ENCODE results near the gene MCM10. TPM values are rescaled to one million over a fixed set of nuclear protein-coding genes. Genes with fewer than 3 reads are reported as not detected.
A peak's percentile ranks its signal among the peaks of the same experiment; 100 is the strongest.

Gene MCM10
- total and polyA plus RNA-seq, 2 experiments from 2014 or later, result 38.2 to 43.0 TPM

GRCh38 chr10:13247246-13247645 is 85.9 kb downstream of the MCM10 start (continued):
- TF ChIP-seq ETS1 (IDR thresholded peaks at IDR 0.05), result no peak

- no peaks in the 10 kb centered on the region for H3K27me3 Mint-ChIP-seq (ENCODE audit: insufficient read depth, low read depth, poor library complexity)
These were observed 86.4 kb downstream of the MCM10 start for GRCh38 chr10:13247784-13248183.

GRCh38 chr10:13253726-13254125 is 92.4 kb downstream of the MCM10 start:
- no peak overlapping the region for H3K4me3 ChIP-seq
- H3K9me2 ChIP-seq (ENCODE audit: insufficient read depth), result no peaks in the 10 kb centered on the region
- peaks cover 4% of the 10 kb centered on the region; the same call in 2 of the 3 replicates for H3K4me1 Mint-ChIP-seq
- no peak overlapping the region for H3K4me3 Mint-ChIP-seq
- H4K20me1 ChIP-seq (replicated peaks; ENCODE audit: insufficient read depth), result no peaks in the 10 kb centered on the region
- no peaks in the 10 kb centered on the region for H3K27me3 ChIP-seq (ENCODE audit: insufficient read depth)
- H3K9me3 Mint-ChIP-seq, result peaks cover 11% of the 10 kb centered on the region
- H3K27ac ChIP-seq (ENCODE audit: low read depth), result no peak overlapping the region
- H3K36me3 ChIP-seq (ENCODE audit: insufficient read depth), result no peaks in the 10 kb centered on the region
- ATAC-seq, result no peak
- H2AFZ ChIP-seq, result peak overlapping the region; percentile 75; the same call in 1 of the 2 replicates
- peaks cover 1% of the 10 kb centered on the region for H3K27me3 Mint-ChIP-seq (ENCODE audit: insufficient read depth, low read depth, poor library complexity)
- no peak for DNase-seq (ENCODE audit: low spot score)
- no peaks in the 10 kb centered on the region for H3K4me1 ChIP-seq (ENCODE audit: insufficient read depth)
- no peak overlapping the region for H3K27ac Mint-ChIP-seq
- peaks cover 6% of the 10 kb centered on the region; the same call in 1 of the 3 replicates for H3K36me3 Mint-ChIP-seq (ENCODE audit: low read depth)
- no peak overlapping the region for H3K4me2 ChIP-seq
- H3K79me2 ChIP-seq (replicated peaks; ENCODE audit: insufficient read depth), result no peaks in the 10 kb centered on the region
- H3F3A ChIP-seq (replicated peaks; ENCODE audit: low read depth), result no peaks in the 10 kb centered on the region
- no peak for TF ChIP-seq STAT1 (IDR thresholded peaks at IDR 0.05; ENCODE audit: unreplicated experiment)
- TF ChIP-seq NANOG (IDR thresholded peaks at IDR 0.05; ENCODE audit: borderline replicate concordance), result no peak
- no peak for TF ChIP-seq EZH2 (IDR thresholded peaks at IDR 0.05; ENCODE audit: low read depth, unreplicated experiment)
- TF ChIP-seq JUNB (IDR thresholded peaks at IDR 0.05; ENCODE audit: unreplicated experiment), result no peak
- TF ChIP-seq, protein P1, sequence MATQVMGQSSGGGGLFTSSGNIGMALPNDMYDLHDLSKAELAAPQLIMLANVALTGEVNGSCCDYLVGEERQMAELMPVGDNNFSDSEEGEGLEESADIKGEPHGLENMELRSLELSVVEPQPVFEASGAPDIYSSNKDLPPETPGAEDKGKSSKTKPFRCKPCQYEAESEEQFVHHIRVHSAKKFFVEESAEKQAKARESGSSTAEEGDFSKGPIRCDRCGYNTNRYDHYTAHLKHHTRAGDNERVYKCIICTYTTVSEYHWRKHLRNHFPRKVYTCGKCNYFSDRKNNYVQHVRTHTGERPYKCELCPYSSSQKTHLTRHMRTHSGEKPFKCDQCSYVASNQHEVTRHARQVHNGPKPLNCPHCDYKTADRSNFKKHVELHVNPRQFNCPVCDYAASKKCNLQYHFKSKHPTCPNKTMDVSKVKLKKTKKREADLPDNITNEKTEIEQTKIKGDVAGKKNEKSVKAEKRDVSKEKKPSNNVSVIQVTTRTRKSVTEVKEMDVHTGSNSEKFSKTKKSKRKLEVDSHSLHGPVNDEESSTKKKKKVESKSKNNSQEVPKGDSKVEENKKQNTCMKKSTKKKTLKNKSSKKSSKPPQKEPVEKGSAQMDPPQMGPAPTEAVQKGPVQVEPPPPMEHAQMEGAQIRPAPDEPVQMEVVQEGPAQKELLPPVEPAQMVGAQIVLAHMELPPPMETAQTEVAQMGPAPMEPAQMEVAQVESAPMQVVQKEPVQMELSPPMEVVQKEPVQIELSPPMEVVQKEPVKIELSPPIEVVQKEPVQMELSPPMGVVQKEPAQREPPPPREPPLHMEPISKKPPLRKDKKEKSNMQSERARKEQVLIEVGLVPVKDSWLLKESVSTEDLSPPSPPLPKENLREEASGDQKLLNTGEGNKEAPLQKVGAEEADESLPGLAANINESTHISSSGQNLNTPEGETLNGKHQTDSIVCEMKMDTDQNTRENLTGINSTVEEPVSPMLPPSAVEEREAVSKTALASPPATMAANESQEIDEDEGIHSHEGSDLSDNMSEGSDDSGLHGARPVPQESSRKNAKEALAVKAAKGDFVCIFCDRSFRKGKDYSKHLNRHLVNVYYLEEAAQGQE (IDR thresholded peaks at IDR 0.05; ENCODE audit: unreplicated experiment), result no peak
- no peak for TF ChIP-seq CTCF (conservative IDR thresholded peaks at IDR 0.05; ENCODE audit: low read depth in 2 of 2)
- TF ChIP-seq CREB1 (CRISPR knock-in tag; IDR thresholded peaks at IDR 0.05; ENCODE audit: low read depth), result no peak
- TF ChIP-seq EZH2phosphoT487 (IDR thresholded peaks at IDR 0.05; ENCODE audit: unreplicated experiment), result no peak

More at GRCh38 chr10:13247784-13248183, 86.4 kb downstream of the MCM10 start:
- Histone ChIP-seq H3K9me2 (ENCODE audit: insufficient read depth) (no peaks in the 10 kb centered on the region; the same call in 1 of the 2 replicates), H3K4me3 (no peak overlapping the region), H3K79me2 (replicated peaks; ENCODE audit: insufficient read depth) (no peaks in the 10 kb centered on the region), H2AFZ (peak overlapping the region; percentile 85; the same call in 1 of the 2 replicates), H3K4me2 (no peak overlapping the region), H3K27ac (ENCODE audit: low read depth) (no peak overlapping the region), H3K27me3 (ENCODE audit: insufficient read depth) (no peaks in the 10 kb centered on the region), H3K4me1 (ENCODE audit: insufficient read depth) (no peaks in the 10 kb centered on the region), H3K36me3 (ENCODE audit: insufficient read depth) (no peaks in the 10 kb centered on the region), H4K20me1 (replicated peaks; ENCODE audit: insufficient read depth) (no peaks in the 10 kb centered on the region), H3F3A (replicated peaks; ENCODE audit: low read depth) (no peaks in the 10 kb centered on the region)
- Mint-ChIP-seq H3K4me3 (no peak overlapping the region), H3K27ac (no peak overlapping the region), H3K9me3 (no peaks in the 10 kb centered on the region), H3K36me3 (ENCODE audit: low read depth) (no peaks in the 10 kb centered on the region), H3K4me1 (peaks cover 4% of the 10 kb centered on the region; the same call in 2 of the 3 replicates)
- ATAC-seq (no peak), DNase-seq (ENCODE audit: low spot score) (no peak)
- TF ChIP-seq CREB1 (CRISPR knock-in tag; IDR thresholded peaks at IDR 0.05; ENCODE audit: low read depth) (no peak), STAT1 (IDR thresholded peaks at IDR 0.05; ENCODE audit: unreplicated experiment) (no peak), EZH2phosphoT487 (IDR thresholded peaks at IDR 0.05; ENCODE audit: unreplicated experiment) (no peak), ETS1 (IDR thresholded peaks at IDR 0.05) (no peak), NANOG (IDR thresholded peaks at IDR 0.05; ENCODE audit: borderline replicate concordance) (no peak), EZH2 (IDR thresholded peaks at IDR 0.05; ENCODE audit: low read depth, unreplicated experiment) (no peak)

Measured in GM23338 (cell line).